ENCODE results near the gene PLA2G2E.
A peak's percentile ranks its signal among the peaks of the same experiment; 100 is the strongest.
"Not testable (repeated sequence)": the region's sequence is repeated elsewhere in the genome, so short reads cannot be mapped to it uniquely, and the experiment has no call there.

Gene PLA2G2E

DNA sequence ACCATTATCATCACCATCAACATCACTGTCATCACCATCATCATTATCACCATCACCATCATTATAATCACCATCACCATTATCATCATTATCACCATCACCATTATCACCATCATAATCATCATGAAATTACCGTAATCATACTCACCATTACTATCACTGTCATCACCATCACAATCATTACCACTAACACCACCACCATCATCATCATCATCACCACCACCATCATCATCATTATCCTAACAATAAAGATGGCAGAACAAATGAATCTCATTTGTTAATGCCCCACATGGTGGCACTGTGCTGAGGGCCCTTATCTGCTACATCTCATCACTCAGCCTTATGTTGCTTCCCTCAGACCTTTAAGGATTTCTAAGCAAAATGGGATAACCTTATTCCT, 9.4 kb upstream of the PLA2G2E start:
- 47 to 60% methylated on average over 1 of the region's 1 CpG for WGBS, 2 experiments (ENCODE audit: insufficient coverage in 2 of 2)
- Histone ChIP-seq H3K4me1 (ENCODE audit: control insufficient read depth, insufficient read depth, low read length, poor library complexity, severe bottlenecking) (no peaks in the 10 kb centered on the region), H3K9me3 (ENCODE audit: control insufficient read depth, low read length) (peaks cover 40% of the 10 kb centered on the region), H3K4me3 (ENCODE audit: extremely low read depth, insufficient read depth, low read length, poor library complexity, severe bottlenecking) (no peak overlapping the region), H3K36me3 (ENCODE audit: control insufficient read depth, insufficient read depth, low read length) (no peaks in the 10 kb centered on the region), H3K27ac (ENCODE audit: low read depth, low read length, severe bottlenecking) (no peak overlapping the region)

DNA sequence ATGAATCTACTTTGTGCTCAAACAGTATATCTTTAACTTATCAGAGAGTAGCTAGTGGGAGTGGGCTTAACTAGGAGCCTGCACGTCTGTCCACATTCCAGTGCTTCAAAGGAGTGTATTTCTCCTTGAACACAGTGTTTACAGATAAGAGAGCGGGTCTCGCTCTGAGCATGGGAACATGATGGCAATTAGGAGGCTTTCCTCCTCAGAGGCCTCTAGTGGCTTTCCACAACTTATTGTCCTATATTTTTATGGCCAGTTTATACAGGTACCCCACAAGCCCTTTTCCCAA, 3.7 kb upstream of the PLA2G2E start:
- H3K4me3 ChIP-seq (ENCODE audit: extremely low read depth, insufficient read depth, low read length, poor library complexity, severe bottlenecking); H3K36me3 ChIP-seq (ENCODE audit: control insufficient read depth, insufficient read depth, low read length): not testable (repeated sequence)
- 60 to 89% methylated on average over 1 to 3 of the region's 3 CpGs for WGBS, 2 experiments (ENCODE audit: insufficient coverage in 2 of 2)
- Histone ChIP-seq H3K4me1 (ENCODE audit: control insufficient read depth, insufficient read depth, low read length, poor library complexity, severe bottlenecking) (peaks cover 11% of the 10 kb centered on the region), H3K27ac (ENCODE audit: low read depth, low read length, severe bottlenecking) (peak overlapping the region; percentile 81), H3K9me3 (ENCODE audit: control insufficient read depth, low read length) (peaks cover 24% of the 10 kb centered on the region)

DNA sequence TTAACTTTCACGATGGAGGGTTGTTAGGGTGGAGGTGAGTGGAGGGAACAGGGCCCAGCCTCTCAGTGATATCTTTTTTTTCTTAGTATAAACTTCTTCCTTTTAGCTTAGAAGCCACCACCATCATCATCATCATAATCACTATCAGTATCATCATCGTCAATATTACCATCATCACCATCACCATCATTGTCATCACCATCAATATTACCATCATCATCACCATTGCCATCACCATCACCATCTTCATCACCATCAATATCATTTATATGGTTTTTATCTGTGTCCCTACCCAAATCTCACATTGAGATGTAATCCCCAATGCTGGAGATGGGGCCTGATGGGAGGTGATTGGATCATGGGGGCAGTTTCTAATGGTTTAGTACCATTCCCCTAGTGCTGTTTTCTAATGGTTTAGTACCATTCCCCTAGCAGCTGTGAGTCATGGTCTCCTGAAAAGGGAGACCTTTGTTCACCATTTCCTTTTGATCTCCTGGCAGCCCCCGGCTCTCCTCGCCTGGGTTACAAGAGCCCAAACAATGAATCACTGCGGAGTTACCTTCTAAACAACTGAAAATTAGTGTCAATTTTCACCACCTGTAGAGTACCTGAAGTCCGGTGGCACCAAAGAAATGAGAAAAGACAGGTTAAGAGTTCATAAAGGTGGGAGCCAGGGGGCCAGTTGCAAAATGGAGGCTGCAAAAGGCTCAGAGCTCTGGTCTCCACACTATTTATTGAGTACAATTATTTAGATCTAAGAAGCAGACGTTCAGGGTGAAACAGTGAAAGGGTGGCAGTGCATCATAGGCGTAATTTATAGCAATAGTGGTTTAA, 3.1 kb upstream of the PLA2G2E start:
- Histone ChIP-seq H3K4me1 (ENCODE audit: control insufficient read depth, insufficient read depth, low read length, poor library complexity, severe bottlenecking) (peaks cover 11% of the 10 kb centered on the region), H3K36me3 (ENCODE audit: control insufficient read depth, insufficient read depth, low read length) (no peaks in the 10 kb centered on the region), H3K9me3 (ENCODE audit: control insufficient read depth, low read length) (peaks cover 18% of the 10 kb centered on the region), H3K4me3 (ENCODE audit: extremely low read depth, insufficient read depth, low read length, poor library complexity, severe bottlenecking) (no peak overlapping the region), H3K27ac (ENCODE audit: low read depth, low read length, severe bottlenecking) (peak overlapping the region; percentile 81)
- 65 to 69% methylated on average over 3 to 4 of the region's 8 CpGs for WGBS, 2 experiments (ENCODE audit: insufficient coverage in 2 of 2)

DNA sequence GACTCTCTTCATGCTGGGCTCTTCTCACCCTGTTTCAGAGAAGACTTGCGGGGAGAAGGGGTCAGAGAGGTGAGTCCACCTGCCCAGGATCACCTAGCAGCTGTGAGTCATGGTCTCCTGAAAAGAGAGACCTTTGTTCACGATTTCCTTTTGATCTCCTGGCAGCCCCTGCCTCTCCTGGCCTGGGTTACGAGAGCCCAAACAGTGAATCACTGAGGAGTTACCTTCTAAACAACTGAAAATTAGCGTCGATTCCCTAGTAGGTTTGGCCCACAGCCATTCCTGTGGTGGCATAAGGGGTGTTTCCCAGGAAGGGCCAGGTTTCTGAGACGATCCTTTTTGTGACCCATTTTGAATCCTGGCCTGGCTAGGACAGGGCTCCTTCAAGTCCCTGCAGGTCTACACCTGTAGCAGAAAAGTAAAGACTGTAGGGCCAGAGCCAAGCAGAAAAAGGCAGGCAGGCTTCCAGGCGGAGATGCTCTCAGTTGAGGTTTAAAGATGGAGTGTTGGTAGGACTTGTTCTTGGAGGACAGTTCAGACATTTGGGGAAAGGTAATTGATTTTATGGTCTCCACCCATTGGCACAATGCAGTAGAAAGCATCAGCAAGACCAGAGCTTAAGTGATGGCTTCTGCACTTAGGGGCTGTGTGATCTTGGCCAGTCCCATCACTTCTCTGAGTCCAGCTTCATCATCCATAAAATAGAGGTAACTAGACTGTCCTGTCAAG, 2.1 kb upstream of the PLA2G2E start:
- Histone ChIP-seq H3K4me1 (ENCODE audit: control insufficient read depth, insufficient read depth, low read length, poor library complexity, severe bottlenecking) (peaks cover 11% of the 10 kb centered on the region), H3K27ac (ENCODE audit: low read depth, low read length, severe bottlenecking) (no peak overlapping the region), H3K9me3 (ENCODE audit: control insufficient read depth, low read length) (peaks cover 8% of the 10 kb centered on the region), H3K36me3 (ENCODE audit: control insufficient read depth, insufficient read depth, low read length) (no peaks in the 10 kb centered on the region), H3K4me3 (ENCODE audit: extremely low read depth, insufficient read depth, low read length, poor library complexity, severe bottlenecking) (no peak overlapping the region)
- 88 to 91% methylated on average over 7 of the region's 7 CpGs for WGBS, 2 experiments (ENCODE audit: insufficient coverage in 2 of 2)

DNA sequence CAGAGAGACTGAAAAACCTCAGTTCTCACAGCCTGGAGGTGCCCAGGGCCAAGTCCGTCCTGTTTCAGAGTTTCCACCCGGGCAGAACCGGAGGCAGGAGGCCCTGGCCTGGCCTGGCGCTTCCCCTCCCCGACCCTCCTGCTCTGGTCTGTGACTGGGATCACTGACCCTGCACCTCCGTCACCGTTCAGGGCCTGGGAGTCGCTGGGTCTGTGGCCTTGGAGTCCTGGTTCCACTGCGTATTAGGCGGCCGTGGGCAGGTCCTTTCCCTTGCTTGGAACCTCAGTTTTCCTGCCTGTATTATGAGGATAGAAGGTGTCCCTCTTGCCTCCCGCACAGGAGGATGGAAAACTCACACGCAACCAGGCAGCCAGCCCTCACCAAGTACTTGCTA, 533 bp upstream of the PLA2G2E start:
- no peak overlapping the region for H3K27ac ChIP-seq (ENCODE audit: low read depth, low read length, severe bottlenecking)
- H3K36me3 ChIP-seq (ENCODE audit: control insufficient read depth, insufficient read depth, low read length), result no peaks in the 10 kb centered on the region
- H3K4me3 ChIP-seq (ENCODE audit: extremely low read depth, insufficient read depth, low read length, poor library complexity, severe bottlenecking), result no peak overlapping the region
- H3K4me1 ChIP-seq (ENCODE audit: control insufficient read depth, insufficient read depth, low read length, poor library complexity, severe bottlenecking), result peaks cover 11% of the 10 kb centered on the region
- no peaks in the 10 kb centered on the region for H3K9me3 ChIP-seq (ENCODE audit: control insufficient read depth, low read length)
- WGBS, 2 experiments (ENCODE audit: insufficient coverage in 2 of 2), result 85 to 89% methylated on average over 10 to 13 of the region's 13 CpGs

DNA sequence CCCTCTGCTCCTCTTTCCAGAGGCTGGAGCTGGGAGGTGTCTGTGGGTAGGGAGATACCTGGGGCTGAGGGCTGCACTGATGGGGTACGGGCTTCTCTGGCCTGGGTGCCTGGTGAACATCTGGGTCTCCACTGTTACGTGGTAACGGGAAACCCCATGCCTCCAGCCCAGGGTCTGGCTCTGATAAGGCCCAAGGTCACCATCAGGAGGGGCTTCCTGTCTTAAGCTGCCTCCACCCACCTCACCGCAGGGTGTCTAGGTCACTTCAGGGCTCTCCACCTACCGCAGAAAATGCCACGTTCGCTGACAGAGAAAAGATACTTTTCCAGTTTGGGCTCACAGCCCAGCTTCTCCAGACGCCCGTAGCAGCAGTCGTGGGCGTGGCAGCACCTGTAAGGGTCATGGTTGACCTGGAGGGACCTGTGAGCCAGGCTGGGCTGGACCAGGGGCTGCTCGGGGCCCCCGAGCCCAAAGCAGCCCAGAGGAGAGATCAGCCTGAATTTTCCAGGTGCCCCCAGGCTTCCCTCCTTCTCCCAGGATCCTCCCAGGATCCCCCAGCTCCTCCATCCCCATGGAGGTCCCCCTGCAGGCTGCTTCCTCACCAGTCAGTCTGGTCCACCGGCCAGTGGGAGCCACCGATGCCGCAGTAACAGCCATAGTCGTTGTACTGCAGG, 1.3 kb downstream of the PLA2G2E start:
- Histone ChIP-seq H3K27ac (ENCODE audit: low read depth, low read length, severe bottlenecking) (no peak overlapping the region), H3K4me3 (ENCODE audit: extremely low read depth, insufficient read depth, low read length, poor library complexity, severe bottlenecking) (no peak overlapping the region), H3K4me1 (ENCODE audit: control insufficient read depth, insufficient read depth, low read length, poor library complexity, severe bottlenecking) (peaks cover 11% of the 10 kb centered on the region), H3K36me3 (ENCODE audit: control insufficient read depth, insufficient read depth, low read length) (no peaks in the 10 kb centered on the region), H3K9me3 (ENCODE audit: control insufficient read depth, low read length) (no peaks in the 10 kb centered on the region)
- WGBS, 2 experiments (ENCODE audit: insufficient coverage in 2 of 2), result 81 to 92% methylated on average over 11 to 15 of the region's 17 CpGs

DNA sequence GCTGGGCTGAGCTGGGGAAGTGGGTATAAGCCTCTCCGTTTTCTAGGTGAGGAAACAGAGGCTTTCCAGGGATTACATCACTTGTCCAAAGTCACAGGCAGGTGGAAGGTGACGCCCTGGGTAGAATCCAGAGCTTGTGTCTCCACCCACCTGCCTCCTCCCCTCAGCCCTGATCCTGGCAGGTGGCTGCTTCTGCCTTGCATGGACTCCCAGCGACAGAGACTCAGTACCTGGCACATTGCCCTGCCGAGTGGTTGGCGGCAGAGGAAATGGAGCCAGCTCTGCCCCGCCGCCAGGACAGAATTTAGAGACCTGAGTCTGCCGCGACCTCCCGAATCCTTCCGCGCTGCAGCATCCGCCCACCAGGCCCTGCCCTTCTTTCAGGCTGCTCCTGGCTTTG, 2.1 kb downstream of the PLA2G2E start:
- H3K36me3 ChIP-seq (ENCODE audit: control insufficient read depth, insufficient read depth, low read length), result no peaks in the 10 kb centered on the region
- no peak overlapping the region for H3K4me3 ChIP-seq (ENCODE audit: extremely low read depth, insufficient read depth, low read length, poor library complexity, severe bottlenecking)
- H3K4me1 ChIP-seq (ENCODE audit: control insufficient read depth, insufficient read depth, low read length, poor library complexity, severe bottlenecking), result peaks cover 6% of the 10 kb centered on the region
- no peak overlapping the region for H3K27ac ChIP-seq (ENCODE audit: low read depth, low read length, severe bottlenecking)
- 91 to 93% methylated on average over 13 of the region's 13 CpGs for WGBS, 2 experiments (ENCODE audit: insufficient coverage in 2 of 2)
- H3K9me3 ChIP-seq (ENCODE audit: control insufficient read depth, low read length), result no peaks in the 10 kb centered on the region

DNA sequence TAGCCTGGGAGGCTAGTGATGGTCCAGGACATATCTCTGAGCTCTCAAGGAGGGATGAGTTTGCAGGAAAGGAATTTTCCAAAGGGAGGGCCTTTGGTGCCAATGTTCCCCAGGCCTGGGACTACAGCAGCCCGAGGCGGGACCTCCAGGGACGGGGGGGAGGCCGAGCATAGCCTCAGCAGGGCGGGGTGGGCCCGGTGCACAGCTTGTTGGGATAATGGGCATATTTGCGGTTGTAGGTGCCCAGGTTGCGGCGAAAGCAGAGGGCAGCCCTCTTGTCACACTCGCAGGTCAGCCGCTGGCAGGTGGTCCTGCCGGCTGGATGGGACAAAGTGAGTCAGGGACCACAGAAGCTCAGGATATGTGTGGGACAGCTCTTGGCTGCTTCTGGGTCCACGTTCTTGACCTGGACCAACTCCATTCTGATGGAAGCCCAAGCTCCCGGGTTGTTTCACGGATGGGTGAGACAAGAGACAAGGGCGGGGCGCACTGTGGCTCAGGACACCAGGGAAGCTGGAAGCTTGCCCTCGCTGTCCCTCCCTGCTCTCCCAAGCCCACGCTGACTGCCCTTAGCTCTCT, 3.2 kb downstream of the PLA2G2E start:
- no peaks in the 10 kb centered on the region for H3K4me1 ChIP-seq (ENCODE audit: control insufficient read depth, insufficient read depth, low read length, poor library complexity, severe bottlenecking)
- peaks cover 9% of the 10 kb centered on the region for H3K36me3 ChIP-seq (ENCODE audit: control insufficient read depth, insufficient read depth, low read length)
- no peaks in the 10 kb centered on the region for H3K9me3 ChIP-seq (ENCODE audit: control insufficient read depth, low read length)
- H3K4me3 ChIP-seq (ENCODE audit: extremely low read depth, insufficient read depth, low read length, poor library complexity, severe bottlenecking), result no peak overlapping the region
- 93% methylated on average over 18 to 19 of the region's 19 CpGs for WGBS, 2 experiments (ENCODE audit: insufficient coverage in 2 of 2)
- H3K27ac ChIP-seq (ENCODE audit: low read depth, low read length, severe bottlenecking), result no peak overlapping the region

DNA sequence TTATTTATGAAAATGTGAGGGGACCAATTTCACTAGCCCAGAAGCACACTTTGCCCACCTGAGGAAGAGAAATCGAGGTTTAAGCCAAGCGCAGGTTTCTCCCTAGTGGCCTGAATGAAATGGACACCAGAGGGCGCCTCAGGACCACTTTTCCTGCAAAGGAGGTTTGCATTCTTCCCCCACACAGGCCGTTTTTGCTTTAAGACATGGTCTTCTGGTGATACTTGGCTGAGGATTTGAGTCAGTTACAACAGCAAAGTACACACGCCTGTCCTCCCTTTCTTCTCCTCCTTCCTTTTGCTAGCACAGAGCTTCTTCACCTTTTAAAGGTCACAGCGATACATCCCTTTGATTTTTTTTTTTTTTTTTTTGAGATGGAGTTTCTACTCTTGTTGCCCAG, 5.4 kb downstream of the PLA2G2E start:
- Histone ChIP-seq H3K36me3 (ENCODE audit: control insufficient read depth, insufficient read depth, low read length) (peaks cover 31% of the 10 kb centered on the region), H3K4me1 (ENCODE audit: control insufficient read depth, insufficient read depth, low read length, poor library complexity, severe bottlenecking) (no peaks in the 10 kb centered on the region), H3K9me3 (ENCODE audit: control insufficient read depth, low read length) (no peaks in the 10 kb centered on the region), H3K4me3 (ENCODE audit: extremely low read depth, insufficient read depth, low read length, poor library complexity, severe bottlenecking) (no peak overlapping the region), H3K27ac (ENCODE audit: low read depth, low read length, severe bottlenecking) (no peak overlapping the region)
- 15 to 40% methylated on average over 1 to 4 of the region's 6 CpGs for WGBS, 2 experiments (ENCODE audit: insufficient coverage in 2 of 2)

DNA sequence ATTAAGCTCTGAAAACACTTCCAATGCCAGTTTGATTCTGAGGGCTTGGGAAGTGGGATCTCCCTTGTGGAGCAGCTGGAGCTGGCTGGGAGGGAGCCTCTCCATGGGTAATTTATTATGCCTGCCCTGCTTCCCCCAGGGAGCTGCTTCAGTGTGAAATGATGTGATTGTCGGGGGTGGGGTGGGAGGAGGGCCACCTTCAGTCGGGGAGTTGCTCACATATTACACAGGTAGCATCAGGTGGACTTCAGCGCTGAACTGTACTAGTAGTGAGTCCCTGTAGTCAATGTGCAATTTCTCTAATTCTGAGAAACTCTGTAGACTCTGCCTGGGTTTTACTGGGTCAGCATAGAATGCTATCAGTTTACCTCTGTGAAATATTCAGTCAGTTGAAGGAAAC, 12.8 kb downstream of the PLA2G2E start:
- H3K27ac ChIP-seq (ENCODE audit: low read depth, low read length, severe bottlenecking), result no peak overlapping the region
- peaks cover 99% of the 10 kb centered on the region for H3K36me3 ChIP-seq (ENCODE audit: control insufficient read depth, insufficient read depth, low read length)
- H3K4me1 ChIP-seq (ENCODE audit: control insufficient read depth, insufficient read depth, low read length, poor library complexity, severe bottlenecking), result peaks cover 38% of the 10 kb centered on the region
- H3K9me3 ChIP-seq (ENCODE audit: control insufficient read depth, low read length), result no peaks in the 10 kb centered on the region
- 84 to 100% methylated on average over 3 of the region's 3 CpGs for WGBS, 2 experiments (ENCODE audit: insufficient coverage in 2 of 2)
- H3K4me3 ChIP-seq (ENCODE audit: extremely low read depth, insufficient read depth, low read length, poor library complexity, severe bottlenecking), result no peak overlapping the region

All from mesodermal cell (in vitro differentiated cells).